Loucy (cell line): ENCODE results near the gene TRPM3.

Experiments
- H2AFZ ChIP-seq: fragments of 200-600 bp; sonication (generic); 2 replicates; pipeline ENCODE4 v1.6.0; 2016; ENCODE audit warnings: antibody characterized with exemption, mild to moderate bottlenecking, low read length, moderate library complexity
- H3F3A ChIP-seq: fragments of 200-600 bp; 2 replicates; pipeline ENCODE4 v1.6.0; 2016; ENCODE audit warnings: antibody characterized with exemption, low read depth, mild to moderate bottlenecking
- H3K27me3 ChIP-seq: fragments of 200-600 bp; sonication (generic); 2 replicates; pipeline ENCODE4 v1.6.1; 2014; ENCODE audit warnings: low read length, mild to moderate bottlenecking; ENCODE audit not compliant: insufficient read depth, poor library complexity, severe bottlenecking
- H3K36me3 ChIP-seq: fragments of 200-600 bp; sonication (generic); 2 replicates; pipeline ENCODE4 v1.6.1; 2016; ENCODE audit warnings: low read length; ENCODE audit not compliant: insufficient read depth
- H3K4me1 ChIP-seq: fragments of 200-600 bp; sonication (generic); 2 replicates; pipeline ENCODE4 v1.5.1; 2014; ENCODE audit warnings: low read length, mild to moderate bottlenecking; ENCODE audit not compliant: insufficient read depth, poor library complexity, severe bottlenecking
- H3K4me2 ChIP-seq: fragments of 200-600 bp; sonication (generic); 2 replicates; pipeline ENCODE4 v1.6.0; 2014; ENCODE audit warnings: antibody characterized with exemption, low read length, low read depth, mild to moderate bottlenecking; ENCODE audit not compliant: poor library complexity, severe bottlenecking
- H3K4me3 ChIP-seq: fragments of 200-600 bp; sonication (generic); 2 replicates; pipeline ENCODE4 v1.5.1; 2014; ENCODE audit warnings: low read length, mild to moderate bottlenecking, mixed read lengths; ENCODE audit not compliant: poor library complexity, severe bottlenecking
- H3K79me2 ChIP-seq: fragments of 200-600 bp; sonication (generic); 2 replicates; pipeline ENCODE4 v1.6.1; 2014; ENCODE audit warnings: low read length; ENCODE audit not compliant: insufficient read depth
- H3K9ac ChIP-seq: fragments of 200-600 bp; sonication (generic); 2 replicates; pipeline ENCODE4 v1.6.0; 2014; ENCODE audit warnings: mild to moderate bottlenecking, low read depth, low read length, moderate library complexity; ENCODE audit not compliant: poor library complexity, severe bottlenecking
- H3K9me2 ChIP-seq: fragments of 200-600 bp; sonication (generic); replicated peaks from 2 replicates; pipeline ENCODE4 v1.6.1; 2016; ENCODE audit warnings: low read depth, low read length, mixed read lengths
- H3K9me3 ChIP-seq: fragments of 200-600 bp; sonication (generic); 2 replicates; pipeline ENCODE4 v1.6.1; 2014; ENCODE audit warnings: mild to moderate bottlenecking, antibody characterized with exemption, low read length, low read depth; ENCODE audit not compliant: insufficient read depth
- H4K20me1 ChIP-seq: fragments of 200-600 bp; sonication (generic); 2 replicates; pipeline ENCODE4 v1.6.0; 2014; ENCODE audit warnings: antibody characterized with exemption, low read length, mild to moderate bottlenecking; ENCODE audit not compliant: insufficient read depth, poor library complexity, severe bottlenecking
- EZH2phosphoT487 ChIP-seq: fragments of 200-600 bp; IDR thresholded peaks from 2 replicates; pipeline ENCODE4 v1.6.1; 2018; ENCODE audit warnings: antibody characterized with exemption, mild to moderate bottlenecking, moderate library complexity, borderline replicate concordance
- TF ChIP-seq, protein P1 (sequence below): fragments of 200-600 bp; sonication (generic); conservative IDR thresholded peaks from 2 replicates; pipeline ENCODE4 v1.5.1; 2014; ENCODE audit warnings: mild to moderate bottlenecking, antibody characterized with exemption, low read length

Gene TRPM3

DNA sequence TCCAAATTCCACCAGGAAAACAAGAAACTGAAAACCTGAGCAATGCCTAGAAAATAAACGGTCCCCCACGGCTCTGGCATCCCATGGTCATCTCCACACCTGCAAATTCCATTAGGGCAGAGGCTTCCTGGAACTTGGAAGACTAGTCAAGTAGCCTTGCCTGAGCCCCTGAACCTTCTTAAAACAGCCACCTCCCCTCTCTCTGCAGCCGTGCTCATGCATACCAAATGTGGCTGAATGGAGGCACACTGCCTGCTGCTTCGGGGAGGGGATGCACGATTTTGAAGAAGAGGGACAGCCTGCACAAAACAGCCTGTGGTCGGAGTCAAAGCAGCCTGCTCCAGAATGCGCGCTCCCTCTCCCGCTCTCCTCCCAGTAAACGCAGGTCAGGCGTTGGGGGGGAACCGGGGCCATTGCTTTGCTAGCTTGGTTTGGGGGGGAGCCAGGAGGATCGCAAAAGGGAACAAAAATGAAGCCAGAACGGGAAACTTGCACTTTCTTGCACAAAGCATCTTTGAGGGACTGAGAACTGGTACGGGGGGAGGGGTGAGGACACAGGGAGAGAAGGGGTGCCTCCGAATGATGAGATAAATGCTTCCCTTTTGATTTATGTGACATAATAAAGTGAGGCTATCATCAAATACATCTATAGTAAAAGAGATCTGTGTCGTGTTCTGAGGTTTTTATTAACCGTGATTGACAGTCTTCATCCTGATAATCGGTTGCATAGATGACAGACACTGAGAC is at the start of gene TRPM3:
Gene TRPM3 (minus strand): TSS at position 347 of the 747 bp plus-strand sequence. CDS start 267 bp downstream, at position 80.
- Histone ChIP-seq H3K9ac (no peak within 1 kb of the TSS), H3K27me3 (no peaks in the 10 kb centered on the region), H3K4me3 (no peak within 1 kb of the TSS), H3K9me2 (no peaks in the 10 kb centered on the region), H3K4me1 (no peaks in the 10 kb centered on the region), H3K79me2 (no peaks in the 10 kb centered on the region), H3F3A (no peaks in the 10 kb centered on the region), H3K36me3 (no peaks in the 10 kb centered on the region), H4K20me1 (no peaks in the 10 kb centered on the region), H2AFZ (no peak within 1 kb of the TSS), H3K4me2 (no peak within 1 kb of the TSS), H3K9me3 (no peaks in the 10 kb centered on the region)
- TF ChIP-seq, protein P1, sequence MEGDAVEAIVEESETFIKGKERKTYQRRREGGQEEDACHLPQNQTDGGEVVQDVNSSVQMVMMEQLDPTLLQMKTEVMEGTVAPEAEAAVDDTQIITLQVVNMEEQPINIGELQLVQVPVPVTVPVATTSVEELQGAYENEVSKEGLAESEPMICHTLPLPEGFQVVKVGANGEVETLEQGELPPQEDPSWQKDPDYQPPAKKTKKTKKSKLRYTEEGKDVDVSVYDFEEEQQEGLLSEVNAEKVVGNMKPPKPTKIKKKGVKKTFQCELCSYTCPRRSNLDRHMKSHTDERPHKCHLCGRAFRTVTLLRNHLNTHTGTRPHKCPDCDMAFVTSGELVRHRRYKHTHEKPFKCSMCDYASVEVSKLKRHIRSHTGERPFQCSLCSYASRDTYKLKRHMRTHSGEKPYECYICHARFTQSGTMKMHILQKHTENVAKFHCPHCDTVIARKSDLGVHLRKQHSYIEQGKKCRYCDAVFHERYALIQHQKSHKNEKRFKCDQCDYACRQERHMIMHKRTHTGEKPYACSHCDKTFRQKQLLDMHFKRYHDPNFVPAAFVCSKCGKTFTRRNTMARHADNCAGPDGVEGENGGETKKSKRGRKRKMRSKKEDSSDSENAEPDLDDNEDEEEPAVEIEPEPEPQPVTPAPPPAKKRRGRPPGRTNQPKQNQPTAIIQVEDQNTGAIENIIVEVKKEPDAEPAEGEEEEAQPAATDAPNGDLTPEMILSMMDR, result no peak
- TF ChIP-seq EZH2phosphoT487, result no peak

DNA sequence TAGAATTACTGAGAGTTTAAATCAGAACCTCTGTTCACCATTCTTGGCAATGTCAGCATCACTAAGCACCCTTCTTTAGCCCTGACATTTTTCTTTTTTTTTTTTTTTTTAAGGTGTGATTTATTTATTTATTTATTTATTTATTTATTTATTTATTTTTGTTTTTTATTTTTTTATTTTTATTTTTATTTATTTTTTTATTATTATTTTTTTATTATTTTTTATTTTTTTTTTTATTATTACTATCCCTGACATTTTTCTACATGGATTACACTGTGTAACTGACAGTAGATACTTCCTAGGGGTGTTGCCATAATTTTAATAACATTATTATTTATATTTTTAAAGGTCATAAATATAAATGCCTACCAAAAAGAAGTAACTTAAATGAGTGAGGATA is 47.0 kb upstream of the TRPM3 start:
- Histone ChIP-seq H3K27me3 (no peaks in the 10 kb centered on the region), H3K9me3 (no peaks in the 10 kb centered on the region), H2AFZ (no peak overlapping the region), H3F3A (no peaks in the 10 kb centered on the region), H3K79me2 (no peaks in the 10 kb centered on the region), H3K9ac (no peak overlapping the region), H3K4me2 (no peak overlapping the region), H4K20me1 (no peaks in the 10 kb centered on the region), H3K4me3 (no peak overlapping the region), H3K36me3 (no peaks in the 10 kb centered on the region), H3K9me2 (no peaks in the 10 kb centered on the region; the same call in 1 of the 2 replicates), H3K4me1 (no peaks in the 10 kb centered on the region)
- TF ChIP-seq, protein P1, result no peak
- TF ChIP-seq EZH2phosphoT487, result no peak

DNA sequence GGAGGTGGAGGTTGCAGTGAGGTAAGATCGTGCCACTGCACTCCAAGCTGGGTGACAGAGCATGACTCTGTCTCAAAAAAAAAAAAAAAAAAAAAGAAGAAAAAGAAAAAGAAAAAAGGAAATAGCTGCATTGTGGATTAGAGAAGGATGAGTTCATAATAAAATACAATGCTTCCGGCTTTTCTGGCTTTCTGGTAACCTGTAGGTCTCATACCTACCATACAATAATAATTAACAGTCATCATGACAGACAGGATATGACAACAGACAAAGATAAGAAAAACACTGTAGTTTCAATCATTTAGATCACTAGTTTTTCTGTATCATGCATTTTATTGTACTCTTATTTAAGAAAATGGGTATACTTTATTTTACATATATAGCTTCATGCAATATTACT is 40.7 kb upstream of the TRPM3 start:
- Histone ChIP-seq H3K4me2 (no peak overlapping the region), H3K4me3 (no peak overlapping the region), H2AFZ (no peak overlapping the region), H3K4me1 (no peaks in the 10 kb centered on the region), H4K20me1 (no peaks in the 10 kb centered on the region), H3K9me3 (no peaks in the 10 kb centered on the region), H3K36me3 (no peaks in the 10 kb centered on the region), H3K27me3 (no peaks in the 10 kb centered on the region), H3F3A (no peaks in the 10 kb centered on the region), H3K9me2 (no peaks in the 10 kb centered on the region), H3K79me2 (no peaks in the 10 kb centered on the region), H3K9ac (no peak overlapping the region)
- TF ChIP-seq, protein P1, result no peak
- TF ChIP-seq EZH2phosphoT487, result no peak
